GM21423 (cell line): Measurements from ENCODE around the gene HOXC4.
"Not testable (repeated sequence)": the region's sequence is repeated elsewhere in the genome, so short reads cannot be mapped to it uniquely, and the experiment has no call there.

Source experiments
- ATAC-seq: cut with Tn5 transposase; IDR thresholded peaks from one replicate; pipeline ENCODE4 v1.9.1; 2021; ENCODE audit warnings: mild to moderate bottlenecking, moderate library complexity; ENCODE audit not compliant: unreplicated experiment

Gene HOXC4

DNA sequence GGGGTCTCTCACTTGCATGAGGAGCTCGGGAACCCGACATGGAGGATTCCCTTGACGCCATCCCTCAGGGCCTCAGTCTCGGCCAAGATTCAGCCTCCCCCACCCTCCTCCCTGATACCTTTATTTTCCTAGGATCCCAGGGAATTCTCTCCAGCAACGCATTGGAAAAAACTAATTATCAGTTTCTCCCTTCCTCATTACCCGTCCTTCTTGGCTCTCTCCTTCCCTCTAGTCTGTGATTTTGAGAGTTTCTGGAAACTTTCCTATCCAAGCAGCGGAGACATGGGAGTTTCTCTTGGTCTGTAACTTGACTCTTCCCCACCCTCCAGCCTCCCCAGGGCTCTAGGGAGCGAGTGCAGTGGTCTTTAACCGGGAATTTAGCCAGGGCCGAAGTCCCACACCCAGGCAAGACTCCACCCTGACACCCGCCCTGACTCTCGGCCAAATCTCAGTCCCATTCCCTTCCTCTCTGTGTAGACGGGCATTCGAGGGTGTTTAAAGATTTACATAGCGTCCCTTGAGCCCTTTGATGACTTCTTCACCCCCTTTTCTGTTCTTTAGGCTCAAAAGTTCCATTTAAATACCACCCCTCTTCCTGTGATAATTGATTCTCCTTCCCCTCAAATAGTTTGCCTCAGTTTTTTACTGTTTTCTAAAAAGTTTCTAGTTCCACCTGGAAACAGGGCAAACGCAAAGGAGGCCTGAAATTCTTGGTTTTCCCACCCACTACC, 14.1 kb upstream of the HOXC4 start:
- ATAC-seq = no peak

- ATAC-seq = no peak
Measured at GRCh38 chr12:54040148-54040494, 13.5 kb upstream of the HOXC4 start.

GRCh38 chr12:54040648-54041047, 13.0 kb upstream of the HOXC4 start:
- no peak for ATAC-seq

GRCh38 chr12:54041097-54041690, 12.4 kb upstream of the HOXC4 start:
- ATAC-seq = no peak

DNA sequence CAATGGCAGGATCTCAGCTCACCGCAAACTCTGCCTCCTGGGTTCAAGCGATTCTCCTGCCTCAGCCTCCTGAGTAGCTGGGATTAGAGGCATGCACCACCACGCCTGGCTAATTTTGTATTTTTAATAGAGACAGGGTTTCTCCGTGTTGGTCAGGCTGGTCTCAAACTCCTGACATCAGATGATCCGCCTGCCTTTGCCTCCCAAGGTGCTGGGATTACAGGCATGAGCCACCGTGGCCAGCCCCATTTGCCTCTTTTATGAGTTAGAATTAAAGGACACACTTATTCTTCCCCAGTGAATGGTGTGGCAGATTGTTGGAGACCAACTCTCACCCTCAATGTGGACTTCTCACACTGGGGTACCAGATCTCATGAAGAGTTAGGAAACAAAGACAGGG, 11.6 kb upstream of the HOXC4 start:
- ATAC-seq = not testable (repeated sequence)

DNA sequence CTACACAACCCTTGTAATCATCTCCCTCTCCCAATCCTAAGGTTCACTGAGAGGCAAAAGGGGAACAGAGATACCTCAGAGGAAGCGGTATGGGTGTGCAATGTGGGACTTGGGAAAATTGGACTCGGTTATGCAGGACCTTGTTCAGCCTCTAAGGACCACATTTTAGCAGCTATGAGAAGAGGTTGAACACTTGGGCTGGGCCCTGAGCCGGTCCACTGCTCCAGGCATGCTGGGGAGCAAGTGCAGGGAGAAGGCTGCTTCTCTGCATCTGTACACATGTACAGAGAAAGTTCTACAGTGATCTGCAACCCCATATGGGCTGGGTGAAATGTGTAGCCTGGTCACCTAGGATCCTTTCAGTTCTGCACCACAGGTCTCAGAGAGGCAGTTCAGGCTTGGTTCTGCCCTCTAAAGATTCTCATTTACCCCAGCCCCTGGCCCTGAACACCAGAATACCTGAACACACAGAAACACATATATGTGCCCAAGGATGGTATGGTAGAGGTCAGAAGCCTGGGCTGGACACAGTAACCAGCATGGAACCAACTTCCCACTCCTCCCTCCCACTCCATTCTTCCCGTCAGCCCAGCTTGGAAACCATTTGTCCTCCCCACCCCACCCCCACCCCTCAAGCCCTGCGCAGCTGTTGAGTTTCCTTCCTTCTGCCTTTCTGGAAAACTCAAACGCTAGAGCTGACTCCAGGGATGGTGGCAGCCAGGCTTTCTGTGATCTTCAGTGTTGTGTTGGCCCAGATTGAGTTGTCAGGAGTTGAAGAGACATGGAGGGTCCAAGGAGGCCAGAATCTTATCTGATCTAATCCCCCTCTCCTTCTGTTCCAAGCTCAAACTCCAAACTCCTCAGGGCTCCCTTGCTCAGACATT, 10.4 kb upstream of the HOXC4 start:
- no peak for ATAC-seq

- no peak for ATAC-seq
Measured at GRCh38 chr12:54044425-54045103, 9.1 kb upstream of the HOXC4 start.

DNA sequence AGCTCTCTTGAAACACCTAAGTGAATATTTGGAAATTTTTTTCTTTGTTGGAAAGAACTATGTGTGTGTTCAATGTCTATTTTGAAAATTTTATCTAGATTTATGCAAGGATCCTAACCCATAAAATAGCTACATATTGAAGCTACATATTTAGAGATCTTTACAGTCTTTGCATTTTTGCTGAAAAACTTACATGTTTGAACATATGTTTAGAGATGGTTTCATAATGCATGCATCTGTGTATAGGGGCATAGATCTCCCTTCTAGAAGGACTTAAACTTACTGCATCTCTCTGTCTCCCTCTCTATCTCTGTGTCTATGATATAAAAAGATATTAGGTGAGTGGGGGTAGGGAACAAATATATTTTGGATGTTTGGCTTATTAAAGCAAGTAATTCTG, 8.2 kb upstream of the HOXC4 start:
- ATAC-seq = no peak

- no peak for ATAC-seq
Measured at GRCh38 chr12:54045868-54046521, 7.6 kb upstream of the HOXC4 start.

- no peak for ATAC-seq
Measured at GRCh38 chr12:54046809-54047159, 6.9 kb upstream of the HOXC4 start.

DNA sequence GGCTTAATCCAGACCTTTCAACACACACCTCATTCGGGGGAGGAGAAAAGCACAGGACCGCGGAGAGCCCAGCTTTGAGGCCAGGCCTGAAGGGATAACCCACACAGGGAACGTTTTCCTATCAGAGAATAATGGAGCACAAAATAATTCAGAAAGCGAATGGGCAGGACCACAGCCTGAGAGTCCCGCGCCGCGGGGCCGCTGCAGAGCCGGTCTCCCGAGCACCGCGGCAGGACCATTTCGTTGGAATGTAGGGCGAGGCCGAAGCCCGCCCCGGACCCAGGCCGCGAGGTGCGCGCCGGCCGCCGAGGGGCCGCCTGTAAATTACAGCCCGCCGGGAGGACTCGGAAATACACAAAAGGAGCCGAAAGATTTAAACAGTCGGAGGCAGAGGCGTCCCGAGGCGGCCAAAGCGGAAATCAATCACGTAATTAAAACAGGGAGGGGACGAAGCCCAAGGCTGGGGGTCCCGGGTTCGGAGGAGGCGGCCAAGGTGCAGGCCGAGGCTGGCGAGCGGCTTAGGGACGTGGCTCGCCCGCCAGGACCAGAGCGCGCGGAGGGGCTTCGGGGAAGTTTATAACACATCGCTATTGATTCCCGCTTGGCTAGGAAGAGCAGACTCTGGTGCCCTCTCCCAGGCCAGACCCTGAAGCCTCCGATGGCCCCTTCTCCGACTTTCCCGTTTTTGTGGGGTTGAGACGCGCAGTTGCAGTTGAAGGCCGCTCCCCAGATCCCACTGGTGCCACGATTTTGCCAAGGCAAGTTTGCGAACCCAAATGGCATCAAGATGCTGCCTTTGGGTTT, 6.3 kb upstream of the HOXC4 start:
- ATAC-seq = no peak

- ATAC-seq = no peak
Measured at GRCh38 chr12:54047964-54048303, 5.7 kb upstream of the HOXC4 start.

DNA sequence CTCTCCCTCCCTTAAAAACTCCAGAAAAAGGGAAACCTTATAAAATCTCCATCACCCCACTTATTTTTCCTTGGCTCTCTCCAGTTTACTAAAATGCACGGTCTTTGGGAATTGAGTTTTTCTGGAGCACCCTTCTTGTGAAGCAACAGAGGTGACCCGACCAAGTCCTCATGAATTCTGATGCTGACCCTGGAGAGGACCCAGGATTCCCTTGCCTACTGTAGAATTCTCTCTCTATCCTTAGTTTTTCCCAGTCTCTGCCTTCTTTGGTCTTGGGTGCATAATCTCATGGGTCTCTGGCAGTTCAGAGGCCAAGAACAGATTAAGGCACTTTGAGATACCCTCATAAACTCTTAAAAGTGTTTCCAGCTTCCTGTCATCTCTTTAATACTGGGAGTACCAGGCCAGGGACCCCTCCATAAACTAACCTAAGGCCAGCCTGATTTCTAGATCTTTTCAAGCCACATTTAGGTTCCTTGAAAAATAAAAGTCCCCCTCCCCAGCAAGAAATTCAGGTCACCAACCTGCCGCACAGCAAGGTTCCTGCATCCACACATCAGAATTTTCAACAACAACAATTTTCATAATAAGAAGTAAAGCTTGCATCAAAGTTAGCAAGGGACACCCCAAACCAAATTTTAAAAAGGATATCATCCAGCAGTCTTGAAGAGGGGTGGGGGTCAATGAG, 5.1 kb upstream of the HOXC4 start:
- ATAC-seq = no peak

- ATAC-seq = no peak
Measured at GRCh38 chr12:54049108-54049507, 4.5 kb upstream of the HOXC4 start.

GRCh38 chr12:54050482-54050810, 3.2 kb upstream of the HOXC4 start:
- no peak for ATAC-seq

- ATAC-seq = no peak
Measured at GRCh38 chr12:54051026-54051842, 2.4 kb upstream of the HOXC4 start.

DNA sequence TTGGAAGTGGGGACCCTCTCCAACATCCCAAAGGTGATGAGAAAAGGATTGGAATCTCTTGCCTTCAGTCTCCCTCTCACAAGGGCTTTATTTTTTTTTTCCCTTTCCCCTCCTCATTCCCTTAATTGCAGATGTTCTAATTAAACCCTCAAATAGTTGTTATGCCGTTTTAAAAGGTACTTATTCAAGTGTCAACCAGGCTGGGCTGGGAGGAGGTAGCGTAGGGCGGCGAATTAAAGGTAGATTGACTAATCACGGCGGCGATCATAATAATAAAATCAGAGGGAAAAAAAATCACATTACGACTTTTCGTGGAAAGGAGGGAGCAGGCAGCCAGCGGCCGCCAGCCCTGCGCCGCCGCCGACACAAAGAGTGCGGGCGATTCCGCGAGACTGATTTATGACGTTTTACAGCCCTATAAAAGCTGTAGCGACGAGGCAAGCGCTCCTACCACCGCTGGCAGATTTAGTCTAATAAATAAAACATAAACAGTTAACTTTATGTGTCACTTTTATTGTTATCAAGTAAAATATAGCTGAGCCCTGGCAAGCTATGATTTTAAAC, 1.7 kb upstream of the HOXC4 start:
- no peak for ATAC-seq

- ATAC-seq = no peak
Measured at GRCh38 chr12:54052438-54053002, 1.1 kb upstream of the HOXC4 start.
